ENCODE measurements around the gene CARMIL1.
A peak's percentile ranks its signal among the peaks of the same experiment; 100 is the strongest.

Gene CARMIL1

GRCh38 chr6:25278914-25279747 lies at the start of gene CARMIL1:
Gene CARMIL1 (plus strand): TSS chr6:25279374. CDS start chr6:25279796, 422 bp downstream.
- no peak for DNase-seq (ENCODE audit: low read depth)
- peak; percentile 81 for TF ChIP-seq CTCF (IDR thresholded peaks at IDR 0.05; ENCODE audit: control insufficient read depth, insufficient read depth, low read depth, low read length, missing control alignments)
- peak within 1 kb of the TSS; percentile 85 for H3K4me3 ChIP-seq (ENCODE audit: control insufficient read depth, low read depth, low read length)

GRCh38 chr6:25229671-25230321 lies 49.4 kb upstream of the CARMIL1 start:
- peak; percentile 99 for DNase-seq (ENCODE audit: low read depth)
- no peak overlapping the region for H3K4me3 ChIP-seq (ENCODE audit: control insufficient read depth, low read depth, low read length)
- TF ChIP-seq CTCF (IDR thresholded peaks at IDR 0.05; ENCODE audit: control insufficient read depth, insufficient read depth, low read depth, low read length, missing control alignments), result no peak

- DNase-seq (ENCODE audit: low read depth), result peak; percentile 59
- TF ChIP-seq CTCF (IDR thresholded peaks at IDR 0.05; ENCODE audit: control insufficient read depth, insufficient read depth, low read depth, low read length, missing control alignments), result no peak
These were observed 46.7 kb upstream of the CARMIL1 start for GRCh38 chr6:25232479-25232878.

GRCh38 chr6:25233226-25233625 lies 45.9 kb upstream of the CARMIL1 start:
- TF ChIP-seq CTCF (IDR thresholded peaks at IDR 0.05; ENCODE audit: control insufficient read depth, insufficient read depth, low read depth, low read length, missing control alignments), result no peak
- DNase-seq (ENCODE audit: low read depth), result no peak
- no peak overlapping the region for H3K4me3 ChIP-seq (ENCODE audit: control insufficient read depth, low read depth, low read length)

More at GRCh38 chr6:25232479-25232878, 46.7 kb upstream of the CARMIL1 start:
- H3K4me3 ChIP-seq (ENCODE audit: control insufficient read depth, low read depth, low read length), result no peak overlapping the region

- no peak for TF ChIP-seq CTCF (IDR thresholded peaks at IDR 0.05; ENCODE audit: control insufficient read depth, insufficient read depth, low read depth, low read length, missing control alignments)
- H3K4me3 ChIP-seq (ENCODE audit: control insufficient read depth, low read depth, low read length), result no peak overlapping the region
- peak; percentile 39 for DNase-seq (ENCODE audit: low read depth)
These were observed 41.6 kb upstream of the CARMIL1 start for GRCh38 chr6:25237579-25237978.

GRCh38 chr6:25239059-25239458 lies 40.1 kb upstream of the CARMIL1 start:
- TF ChIP-seq CTCF (IDR thresholded peaks at IDR 0.05; ENCODE audit: control insufficient read depth, insufficient read depth, low read depth, low read length, missing control alignments), result no peak
- no peak overlapping the region for H3K4me3 ChIP-seq (ENCODE audit: control insufficient read depth, low read depth, low read length)
- DNase-seq (ENCODE audit: low read depth), result no peak

Measured in AG09309 (cell line).